Right lobe of liver (tissue), 4 donors: ENCODE measurements around the gene MRC1.

Experiments used
- CTCF ChIP-seq, 4 donors: fragments of 200-600 bp in 3 of 4; fragments of 450-650 bp in 1 of 4; IDR thresholded peaks; one replicate each; pipeline versions ENCODE4 v1.5.1 to v1.8.0; 2016 to 2022; ENCODE audit warnings: antibody characterized with exemption in 4 of 4, mild to moderate bottlenecking in 2 of 4
- POLR2A ChIP-seq: fragments of 450-650 bp; IDR thresholded peaks from one replicate; pipeline ENCODE4 v1.6.1; 2017; ENCODE audit warnings: antibody characterized with exemption, mild to moderate bottlenecking
- donor health status: DM: no; HTN: no; CAD: no.
- donor health status: DM: no; HTN: no; CAD: no.
- donor health status: DM: no; HTN: yes; CAD: no.

GRCh38 chr10:17779784-17780183 lies 29.4 kb upstream of the MRC1 start:
- TF ChIP-seq POLR2A, result no peak
- TF ChIP-seq CTCF (IDR thresholded peaks at IDR 0.05), result no peak
